Stimulated activated naive CD8-positive, alpha-beta T cell treated with anti-CD3 and anti-CD28 coated beads, Interleukin-15, Interleukin-2, amounts not matched to agents 100 ng/mL and 50 ng/mL, for 24 hours (primary cell): ENCODE results near the gene TRIP10.

Source experiments
- H3K27ac Mint-ChIP-seq: one replicate; pipeline ENCODE4 v1.8.0; 2021; ENCODE audit warnings: mild to moderate bottlenecking, mixed read lengths
- H3K27me3 Mint-ChIP-seq: one replicate; pipeline ENCODE4 v1.8.0; 2021; ENCODE audit warnings: mixed read lengths
- H3K36me3 Mint-ChIP-seq: one replicate; pipeline ENCODE4 v1.8.0; 2021; ENCODE audit warnings: low read depth, mixed read lengths
- H3K4me1 Mint-ChIP-seq: one replicate; pipeline ENCODE4 v1.8.0; 2021; ENCODE audit warnings: low read depth, mixed read lengths
- H3K4me3 Mint-ChIP-seq: one replicate; pipeline ENCODE4 v1.8.0; 2021; ENCODE audit warnings: mild to moderate bottlenecking, mixed read lengths
- H3K9me3 Mint-ChIP-seq: one replicate; pipeline ENCODE4 v1.8.0; 2021; ENCODE audit warnings: mixed read lengths

Gene TRIP10

GRCh38 chr19:6730153-6730804, 9.2 kb upstream of the TRIP10 start:
- no peak overlapping the region for H3K27ac Mint-ChIP-seq

DNA sequence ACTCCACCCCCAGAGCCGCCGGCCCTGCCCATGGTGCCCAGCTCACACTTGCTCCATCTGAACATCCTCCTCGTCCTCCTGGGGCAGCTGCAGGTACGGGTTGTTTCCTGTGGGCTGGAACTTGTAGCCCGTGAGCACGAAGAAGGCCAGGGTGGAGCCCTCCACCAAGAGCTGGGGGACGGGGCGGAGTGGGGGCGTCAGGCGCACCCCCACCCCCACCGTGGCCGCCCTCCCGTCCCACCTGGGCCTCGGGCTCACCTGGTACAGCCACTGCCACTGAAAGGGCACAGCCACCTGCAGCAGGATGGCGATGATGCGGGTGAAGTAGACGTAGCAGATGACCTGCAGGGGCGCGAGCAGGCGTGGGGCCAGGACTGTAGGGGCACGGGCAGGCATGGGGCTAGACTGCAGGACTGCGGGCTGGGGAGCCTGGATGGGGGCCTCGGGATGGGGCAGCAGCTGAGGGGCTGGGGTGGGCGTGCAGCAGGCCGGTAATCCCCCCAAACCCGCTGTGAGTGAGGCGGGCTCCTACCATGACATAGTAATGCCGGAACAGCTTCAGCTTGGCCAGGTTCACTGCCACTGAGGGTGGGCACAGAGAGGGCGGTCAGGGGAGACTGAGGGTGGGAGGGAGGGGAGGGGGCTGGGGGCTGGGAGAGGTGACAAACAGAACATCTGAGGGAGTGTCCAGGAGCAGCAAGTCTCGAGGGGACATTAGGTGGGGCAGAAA, 8.4 kb upstream of the TRIP10 start:
- H3K4me3 Mint-ChIP-seq = no peak overlapping the region
- no peaks in the 10 kb centered on the region for H3K9me3 Mint-ChIP-seq
- H3K4me1 Mint-ChIP-seq = peaks cover 18% of the 10 kb centered on the region
- H3K36me3 Mint-ChIP-seq = peaks cover 8% of the 10 kb centered on the region
- H3K27ac Mint-ChIP-seq = no peak overlapping the region
- H3K27me3 Mint-ChIP-seq = no peaks in the 10 kb centered on the region

More at GRCh38 chr19:6730153-6730804, 9.2 kb upstream of the TRIP10 start:
- Mint-ChIP-seq H3K4me1 (peaks cover 15% of the 10 kb centered on the region), H3K4me3 (no peak overlapping the region), H3K36me3 (peaks cover 8% of the 10 kb centered on the region), H3K9me3 (no peaks in the 10 kb centered on the region), H3K27me3 (no peaks in the 10 kb centered on the region)

DNA sequence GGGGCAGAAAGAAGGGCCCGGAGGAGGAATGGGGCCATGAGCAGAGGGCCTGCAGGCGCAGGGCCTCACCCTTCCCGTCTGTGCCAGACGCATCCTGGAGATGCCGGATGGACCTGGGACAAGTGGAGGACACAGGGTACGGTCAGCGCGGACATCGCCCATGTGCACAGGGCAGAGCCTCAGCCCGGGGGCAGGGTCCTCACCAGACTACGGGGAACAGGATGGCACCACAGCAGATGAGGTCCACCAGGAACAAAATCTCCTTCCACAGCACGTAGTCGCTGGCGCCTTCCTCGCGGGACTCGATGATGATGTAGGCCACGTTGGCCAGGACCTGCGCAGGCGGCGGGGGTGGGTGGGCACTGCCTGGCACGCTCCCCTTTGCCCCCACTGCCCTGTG, 7.7 kb upstream of the TRIP10 start:
- H3K27me3 Mint-ChIP-seq = no peaks in the 10 kb centered on the region
- H3K9me3 Mint-ChIP-seq = no peaks in the 10 kb centered on the region
- H3K27ac Mint-ChIP-seq = no peak overlapping the region
- peaks cover 22% of the 10 kb centered on the region for H3K4me1 Mint-ChIP-seq
- H3K4me3 Mint-ChIP-seq = no peak overlapping the region
- H3K36me3 Mint-ChIP-seq = peaks cover 8% of the 10 kb centered on the region

- Mint-ChIP-seq H3K4me1 (peaks cover 26% of the 10 kb centered on the region), H3K4me3 (no peak overlapping the region), H3K27ac (no peak overlapping the region), H3K27me3 (no peaks in the 10 kb centered on the region), H3K36me3 (peaks cover 8% of the 10 kb centered on the region), H3K9me3 (no peaks in the 10 kb centered on the region)
These were observed 6.6 kb upstream of the TRIP10 start for GRCh38 chr19:6732803-6733337.

GRCh38 chr19:6733338-6734095, 6.0 kb upstream of the TRIP10 start:
- Mint-ChIP-seq H3K4me1 (peaks cover 27% of the 10 kb centered on the region), H3K9me3 (no peaks in the 10 kb centered on the region), H3K27me3 (no peaks in the 10 kb centered on the region), H3K4me3 (no peak overlapping the region), H3K27ac (no peak overlapping the region), H3K36me3 (peaks cover 8% of the 10 kb centered on the region)

DNA sequence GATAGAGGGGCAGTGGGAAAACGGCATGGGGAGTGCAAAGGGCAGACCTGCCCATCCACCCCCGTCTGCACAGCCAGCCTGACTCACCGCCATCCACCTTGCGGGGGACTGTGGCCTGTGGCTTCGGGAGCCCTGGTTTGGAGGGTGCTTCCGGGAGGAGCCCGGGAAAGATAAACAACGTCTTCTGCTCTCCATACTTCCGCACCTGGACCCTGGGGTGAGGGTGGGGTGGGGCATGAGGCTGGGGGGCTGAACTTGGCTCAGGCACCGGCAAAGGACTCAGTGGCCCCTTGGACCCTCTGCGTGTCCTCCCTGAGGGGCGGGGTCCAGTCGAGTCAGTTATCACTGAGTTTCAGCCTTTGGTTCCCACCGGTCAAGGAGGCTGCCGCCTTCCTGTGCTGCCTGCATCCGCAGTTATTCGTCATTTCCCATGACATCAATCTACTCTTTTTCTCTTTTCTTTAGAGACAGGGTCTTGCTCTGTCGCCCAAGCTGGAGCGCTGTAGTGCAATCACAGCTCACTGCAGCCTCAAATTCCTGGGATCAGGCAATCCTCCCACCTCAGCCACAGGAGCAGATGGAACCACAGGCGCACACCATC, 5.3 kb upstream of the TRIP10 start:
- H3K9me3 Mint-ChIP-seq = no peaks in the 10 kb centered on the region
- peaks cover 31% of the 10 kb centered on the region for H3K4me1 Mint-ChIP-seq
- no peak overlapping the region for H3K4me3 Mint-ChIP-seq
- H3K27me3 Mint-ChIP-seq = no peaks in the 10 kb centered on the region
- H3K27ac Mint-ChIP-seq = no peak overlapping the region
- H3K36me3 Mint-ChIP-seq = peaks cover 8% of the 10 kb centered on the region

GRCh38 chr19:6735181-6735911, 4.1 kb upstream of the TRIP10 start:
- H3K27me3 Mint-ChIP-seq = no peaks in the 10 kb centered on the region
- peaks cover 8% of the 10 kb centered on the region for H3K36me3 Mint-ChIP-seq
- peak overlapping the region; percentile 96 for H3K27ac Mint-ChIP-seq
- no peaks in the 10 kb centered on the region for H3K9me3 Mint-ChIP-seq
- H3K4me3 Mint-ChIP-seq = peak overlapping the region; percentile 96
- H3K4me1 Mint-ChIP-seq = peaks cover 33% of the 10 kb centered on the region

- Mint-ChIP-seq H3K36me3 (peaks cover 8% of the 10 kb centered on the region), H3K9me3 (no peaks in the 10 kb centered on the region), H3K4me1 (peaks cover 39% of the 10 kb centered on the region), H3K4me3 (peak overlapping the region; percentile 96), H3K27me3 (no peaks in the 10 kb centered on the region), H3K27ac (peak overlapping the region; percentile 96)
These were observed 3.1 kb upstream of the TRIP10 start for GRCh38 chr19:6736169-6736916.

GRCh38 chr19:6736917-6737283, 2.6 kb upstream of the TRIP10 start:
- H3K4me1 Mint-ChIP-seq = peaks cover 44% of the 10 kb centered on the region
- no peaks in the 10 kb centered on the region for H3K27me3 Mint-ChIP-seq
- peaks cover 8% of the 10 kb centered on the region for H3K36me3 Mint-ChIP-seq

GRCh38 chr19:6737284-6737872, 2.1 kb upstream of the TRIP10 start, which contains the start of gene GPR108:
GPR108 (minus strand) TSS chr19:6737580; CDS start chr19:6737576, 4 bp downstream.
- Mint-ChIP-seq H3K4me3 (peak within 1 kb of the TSS; percentile 96), H3K27me3 (no peaks in the 10 kb centered on the region), H3K36me3 (peaks cover 8% of the 10 kb centered on the region), H3K9me3 (no peaks in the 10 kb centered on the region), H3K27ac (peak within 1 kb of the TSS; percentile 96), H3K4me1 (peaks cover 44% of the 10 kb centered on the region)

More at GRCh38 chr19:6736917-6737283, 2.6 kb upstream of the TRIP10 start:
- Mint-ChIP-seq H3K9me3 (no peaks in the 10 kb centered on the region), H3K27ac (peak overlapping the region; percentile 96), H3K4me3 (peak overlapping the region; percentile 96)

- Mint-ChIP-seq H3K27me3 (no peaks in the 10 kb centered on the region), H3K36me3 (peaks cover 8% of the 10 kb centered on the region), H3K9me3 (no peaks in the 10 kb centered on the region), H3K4me3 (peak overlapping the region; percentile 96), H3K27ac (peak overlapping the region; percentile 96), H3K4me1 (peaks cover 44% of the 10 kb centered on the region)
These were observed 1.4 kb upstream of the TRIP10 start for GRCh38 chr19:6737873-6738786.

DNA sequence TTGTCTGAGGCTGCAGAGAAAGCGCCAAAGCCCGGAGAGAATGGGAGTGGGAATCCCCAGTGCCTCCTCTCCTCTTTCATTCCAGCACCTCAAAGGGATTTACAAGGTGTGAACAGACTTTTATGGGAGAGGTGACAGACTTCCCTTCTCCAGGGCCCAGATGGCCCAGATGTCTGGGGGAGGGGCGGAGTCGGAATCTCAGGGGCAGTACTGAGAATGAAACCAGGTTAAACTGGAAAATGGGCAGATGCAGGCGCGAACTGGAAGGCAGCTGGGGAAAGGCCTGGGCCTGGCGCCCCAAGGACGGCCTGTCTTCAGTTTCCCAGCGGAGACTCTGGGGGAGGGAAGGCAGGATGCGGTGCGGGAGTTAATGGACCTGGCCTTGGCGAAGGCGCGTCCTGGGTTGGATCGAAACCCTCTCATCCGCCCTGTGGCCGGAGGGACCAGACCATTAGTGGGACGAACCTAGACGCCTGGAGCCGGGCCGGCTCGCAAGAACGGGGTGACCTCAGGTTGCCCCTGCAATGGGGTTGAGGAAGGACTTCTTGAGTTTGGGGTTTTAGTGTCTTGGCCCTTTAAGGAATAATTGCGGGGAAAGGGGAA, 592 bp upstream of the TRIP10 start:
- Mint-ChIP-seq H3K9me3 (no peaks in the 10 kb centered on the region), H3K27ac (peak overlapping the region; percentile 96), H3K4me3 (peak overlapping the region; percentile 96), H3K27me3 (no peaks in the 10 kb centered on the region), H3K36me3 (peaks cover 16% of the 10 kb centered on the region), H3K4me1 (peaks cover 47% of the 10 kb centered on the region)
